CD14-positive monocyte (primary cell): ENCODE data around the gene LDLRAD4. TPM values are rescaled to one million over a fixed set of nuclear protein-coding genes. Genes with fewer than 3 reads are reported as not detected.

Experiments
- DNase-seq, 3 donors: peaks; one replicate each; pipeline ENCODE4 v3.0.0-alpha.2; 2011 to 2022
- H2AFZ ChIP-seq: 2 replicates; pipeline ENCODE4 v1.6.0; 2012; ENCODE audit warnings: mild to moderate bottlenecking, low read depth, low read length, inconsistent platforms; ENCODE audit not compliant: insufficient read depth, poor library complexity, severe bottlenecking
- H3K27ac ChIP-seq, 2 donors: 1 replicate in 1 of 2; 2 replicates in 1 of 2; pipeline ENCODE4 v1.5.1; 2012 to 2013; ENCODE audit warnings: low read length in 2 of 2, control low read depth in 1 of 2, inconsistent platforms in 1 of 2, low read depth in 1 of 2, mild to moderate bottlenecking in 1 of 2
- H3K27me3 ChIP-seq, 2 donors: one replicate each; pipeline versions ENCODE4 v1.6.0 to v1.6.1; 2011 to 2013; ENCODE audit warnings: low read length in 2 of 2; ENCODE audit not compliant: control insufficient read depth in 2 of 2, insufficient read depth in 2 of 2
- H3K36me3 ChIP-seq, 2 donors: replicated peaks in 1 of 2; 1 replicate in 1 of 2; 2 replicates in 1 of 2; pipeline versions ENCODE4 v1.5.1 to v1.6.1; 2012 to 2013; ENCODE audit warnings: low read length in 2 of 2, control low read depth in 1 of 2, inconsistent platforms in 1 of 2, mild to moderate bottlenecking in 1 of 2; ENCODE audit not compliant: insufficient read depth in 2 of 2, control insufficient read depth in 1 of 2
- H3K4me1 ChIP-seq, 2 donors: 1 replicate in 1 of 2; 2 replicates in 1 of 2; pipeline versions ENCODE4 v1.5.1 to v1.6.1; 2012 to 2013; ENCODE audit warnings: low read length in 2 of 2, control low read depth in 1 of 2, inconsistent platforms in 1 of 2, mild to moderate bottlenecking in 1 of 2, moderate library complexity in 1 of 2; ENCODE audit not compliant: insufficient read depth in 2 of 2, control insufficient read depth in 1 of 2
- H3K4me2 ChIP-seq: replicated peaks from 2 replicates; pipeline ENCODE3; 2012; ENCODE audit warnings: low read length, moderate library complexity, mild to moderate bottlenecking; ENCODE audit not compliant: poor library complexity, severe bottlenecking; ENCODE audit errors: extremely low read depth
- H3K4me3 ChIP-seq, 3 experiments: fragments of 200-600 bp in 1 of 3; sonication (generic) in 1 of 3; replicated peaks in 1 of 3; 1 replicate in 2 of 3; 2 replicates in 1 of 3; pipeline ENCODE4 v1.5.1; 2011 to 2013; ENCODE audit warnings: low read length in 3 of 3, mild to moderate bottlenecking in 3 of 3, control low read depth in 2 of 3, low read depth in 2 of 3, inconsistent platforms in 1 of 3, moderate library complexity in 1 of 3
- H3K79me2 ChIP-seq: 2 replicates; pipeline ENCODE4 v1.6.0; 2012; ENCODE audit warnings: mild to moderate bottlenecking, control low read depth, inconsistent platforms, low read length, moderate library complexity; ENCODE audit not compliant: insufficient read depth
- H3K9ac ChIP-seq: 2 replicates; pipeline ENCODE4 v1.6.0; 2017; ENCODE audit warnings: low read length, mild to moderate bottlenecking; ENCODE audit not compliant: insufficient read depth, poor library complexity, severe bottlenecking
- H3K9me3 ChIP-seq, 2 donors: replicated peaks in 1 of 2; 1 replicate in 1 of 2; 2 replicates in 1 of 2; pipeline versions ENCODE4 v1.5.1 to v1.6.1; 2012 to 2013; ENCODE audit warnings: low read length in 2 of 2, control low read depth in 1 of 2; ENCODE audit not compliant: control insufficient read depth in 1 of 2, insufficient read depth in 1 of 2
- H4K20me1 ChIP-seq: 2 replicates; pipeline ENCODE4 v1.6.0; 2012; ENCODE audit warnings: mild to moderate bottlenecking, low read length, control low read depth, moderate library complexity; ENCODE audit not compliant: insufficient read depth
- H3K27ac Mint-ChIP-seq, 7 donors: one replicate each; pipeline ENCODE4 v1.8.0; 2020; ENCODE audit warnings: mild to moderate bottlenecking in 7 of 7, mixed read lengths in 7 of 7, moderate library complexity in 6 of 7, inconsistent platforms in 2 of 7
- H3K27me3 Mint-ChIP-seq, 3 donors: one replicate each; pipeline ENCODE4 v1.8.0; 2021 to 2022; ENCODE audit warnings: low read depth in 3 of 3, mild to moderate bottlenecking in 3 of 3, mixed read lengths in 3 of 3, moderate library complexity in 3 of 3, inconsistent platforms in 1 of 3
- H3K36me3 Mint-ChIP-seq, 2 donors: one replicate each; pipeline ENCODE4 v1.8.0; 2020; ENCODE audit warnings: mixed read lengths in 2 of 2, inconsistent platforms in 1 of 2, mild to moderate bottlenecking in 1 of 2
- H3K4me1 Mint-ChIP-seq: one replicate; pipeline ENCODE4 v1.8.0; 2020; ENCODE audit warnings: mild to moderate bottlenecking, mixed read lengths
- H3K4me3 Mint-ChIP-seq, 2 donors: one replicate each; pipeline ENCODE4 v1.8.0; 2020; ENCODE audit warnings: mild to moderate bottlenecking in 2 of 2, mixed read lengths in 2 of 2, moderate library complexity in 1 of 2
- H3K9me3 Mint-ChIP-seq, 7 donors: one replicate each; pipeline ENCODE4 v1.8.0; 2020 to 2022; ENCODE audit warnings: mixed read lengths in 7 of 7, mild to moderate bottlenecking in 6 of 7, moderate library complexity in 6 of 7, inconsistent platforms in 2 of 7
- CTCF ChIP-seq: fragments of 200-600 bp; IDR thresholded peaks from one replicate; pipeline ENCODE4 v1.8.0; 2022; ENCODE audit warnings: antibody characterized with exemption, mild to moderate bottlenecking
- WGBS: methylation state at CpG from one replicate; pipeline ENCODE4 v1.1.5; 2013; ENCODE audit warnings: missing lambda C conversion rate; ENCODE audit not compliant: insufficient coverage; 5-methylcytosine and 5-hydroxymethylcytosine counted together
- intact Hi-C, 2 donors: fragments of 100-400 bp; cut with micrococcal nuclease; formaldehyde crosslinking; loops; one replicate each; pipeline versions ENCODE4 v1.15.0 to v1.15.1; 2023
- polyA plus RNA-seq, 3 donors: library from polyadenylated mRNA; depleted of rRNA in 1 of 3; unstranded in 2 of 3; stranded (reverse) in 1 of 3; fragments of 300-500 nt in 2 of 3; fragments of >200 nt in 1 of 3; fragmentation: Illumina TruSeq in 2 of 3; gene quantifications; 1 replicate in 2 of 3; 2 replicates in 1 of 3; pipeline ENCODE4 v1.2.3, GENCODE V29; 2012 to 2021

The LDLRAD4 gene
- polyA plus RNA-seq, 3 donors, result 13.5 to 15.4 (median 13.8) TPM

DNA sequence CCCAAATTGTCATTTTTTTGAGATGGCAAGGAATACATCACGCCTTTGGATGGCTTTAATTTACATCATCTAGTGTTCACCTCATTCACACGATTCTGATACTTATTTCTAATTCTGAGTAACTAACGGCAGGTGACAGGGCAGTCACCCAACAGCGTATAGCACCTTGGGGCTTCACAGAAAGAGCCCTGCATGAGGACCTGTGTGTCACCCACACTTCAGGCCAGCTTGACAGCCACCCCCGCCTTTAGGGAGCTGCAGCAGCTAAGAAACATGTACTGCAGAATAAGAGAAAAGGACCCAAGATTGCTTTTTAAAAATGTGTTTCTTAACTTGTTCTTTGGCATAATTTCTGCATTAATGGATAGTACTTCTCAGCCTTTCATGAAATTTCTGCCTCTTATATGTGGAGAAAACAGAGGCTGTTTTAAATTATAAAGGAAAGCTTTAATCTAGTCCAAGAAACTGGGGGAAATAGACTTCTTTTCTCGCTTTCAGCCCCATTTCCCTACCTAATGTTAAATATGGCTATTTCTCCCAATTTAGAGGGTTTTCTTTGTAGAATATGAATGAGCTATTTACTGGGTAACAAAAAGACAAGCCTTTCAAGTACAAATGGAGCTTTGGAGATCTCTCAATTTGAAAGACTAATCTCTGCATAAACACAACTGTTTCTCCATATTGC, 245.1 kb downstream of the LDLRAD4 start:
- no peak overlapping the region for H2AFZ ChIP-seq

More for the DNA sequence above, 245.1 kb downstream of the LDLRAD4 start:
- Mint-ChIP-seq H3K27ac (peak overlapping the region in 3 of 7 donors; percentile 32 to 96 (median 45)), H3K4me3 (no peak overlapping the region), H3K27me3 (peaks cover 0 to 1% (median 0%) of the 10 kb centered on the region in 3 donors), H3K36me3 (peaks cover 12% of the 10 kb centered on the region in 2 donors), H3K9me3 (peaks cover 2 to 10% (median 5%) of the 10 kb centered on the region in 7 donors), H3K4me1 (peaks cover 43% of the 10 kb centered on the region)
- Histone ChIP-seq H3K4me1 (peaks cover 27 to 41% of the 10 kb centered on the region in 2 donors), H3K4me2 (no peak overlapping the region), H3K27ac (peak overlapping the region in 1 of 2 donors; percentile 91), H3K4me3 (no peak overlapping the region), H3K9ac (no peak overlapping the region), H3K36me3 (no peaks in the 10 kb centered on the region), H3K79me2 (peaks cover 31% of the 10 kb centered on the region), H3K27me3 (no peaks in the 10 kb centered on the region), H4K20me1 (no peaks in the 10 kb centered on the region), H3K9me3 (peaks cover 0 to 3% of the 10 kb centered on the region in 2 donors)
- intact Hi-C loops, result loop anchor here in 1 of 2 donors (10.0 kb wide), 1 partner anchor 249 kb away; the partner anchor contains the start of gene LDLRAD4
- WGBS, result 84% methylated on average over 4 of the region's 6 CpGs
- no peak for DNase-seq
- no peak for TF ChIP-seq CTCF
